Stimulated activated effector memory CD8-positive, alpha-beta T cell treated with anti-CD3 and anti-CD28 coated beads, Interleukin-12 subunit alpha, Interleukin-12 subunit beta, amount 100 ng/mL, for 72 hours (primary cell): Measurements from ENCODE around the gene ARHGAP42.
"Not testable (repeated sequence)": the region's sequence is repeated elsewhere in the genome, so short reads cannot be mapped to it uniquely, and the experiment has no call there.

Source experiments
- ATAC-seq: fragments of 150-1000 bp; cut with Tn5 transposase; 2 replicates; pipeline ENCODE4 v1.10.0; 2021
- DNase-seq, 2 donors: peaks; one replicate each; pipeline ENCODE4 v3.0.0; 2021 to 2022; ENCODE audit warnings: low spot score in 2 of 2
- H3K27ac Mint-ChIP-seq: one replicate; pipeline ENCODE4 v1.8.0; 2022; ENCODE audit warnings: mild to moderate bottlenecking, mixed read lengths
- H3K36me3 Mint-ChIP-seq: one replicate; pipeline ENCODE4 v1.8.0; 2022; ENCODE audit warnings: mild to moderate bottlenecking, mixed read lengths
- H3K4me1 Mint-ChIP-seq: one replicate; pipeline ENCODE4 v1.8.0; 2022; ENCODE audit warnings: mixed read lengths
- H3K4me3 Mint-ChIP-seq: one replicate; pipeline ENCODE4 v1.8.0; 2022; ENCODE audit warnings: mild to moderate bottlenecking, mixed read lengths
- H3K9me3 Mint-ChIP-seq: one replicate; pipeline ENCODE4 v1.8.0; 2022; ENCODE audit warnings: mixed read lengths

ARHGAP42 gene

GRCh38 chr11:100892886-100893285, 205.8 kb downstream of the ARHGAP42 start:
- H3K4me1 Mint-ChIP-seq: no peaks in the 10 kb centered on the region
- H3K27ac Mint-ChIP-seq: no peak overlapping the region
- H3K36me3 Mint-ChIP-seq: no peaks in the 10 kb centered on the region
- peaks cover 5% of the 10 kb centered on the region for H3K9me3 Mint-ChIP-seq
- DNase-seq: no peak
- H3K4me3 Mint-ChIP-seq: no peak overlapping the region
- no peak for ATAC-seq

- Mint-ChIP-seq H3K9me3 (peaks cover 20% of the 10 kb centered on the region), H3K4me1 (no peaks in the 10 kb centered on the region), H3K27ac (no peak overlapping the region), H3K36me3 (no peaks in the 10 kb centered on the region), H3K4me3 (no peak overlapping the region)
- no peak for ATAC-seq
- no peak for DNase-seq
Observed at GRCh38 chr11:100895449-100895848, 208.4 kb downstream of the ARHGAP42 start.

- peaks cover 25% of the 10 kb centered on the region for H3K9me3 Mint-ChIP-seq
- not testable (repeated sequence) for DNase-seq, H3K36me3 Mint-ChIP-seq, H3K4me1 Mint-ChIP-seq, ATAC-seq, H3K27ac Mint-ChIP-seq, H3K4me3 Mint-ChIP-seq
Observed at GRCh38 chr11:100895976-100896375, 208.9 kb downstream of the ARHGAP42 start.

GRCh38 chr11:100901471-100901870, 214.4 kb downstream of the ARHGAP42 start:
- DNase-seq, H3K36me3 Mint-ChIP-seq, H3K4me1 Mint-ChIP-seq, H3K27ac Mint-ChIP-seq, H3K4me3 Mint-ChIP-seq, ATAC-seq: not testable (repeated sequence)
- peaks cover 24% of the 10 kb centered on the region for H3K9me3 Mint-ChIP-seq

GRCh38 chr11:100902454-100903141, 215.5 kb downstream of the ARHGAP42 start:
- Mint-ChIP-seq H3K4me1 (no peaks in the 10 kb centered on the region), H3K36me3 (no peaks in the 10 kb centered on the region), H3K9me3 (peaks cover 30% of the 10 kb centered on the region), H3K27ac (no peak overlapping the region), H3K4me3 (no peak overlapping the region)
- DNase-seq (no peak), ATAC-seq (no peak)

- H3K4me1 Mint-ChIP-seq: no peaks in the 10 kb centered on the region
- no peak for DNase-seq
- H3K9me3 Mint-ChIP-seq: peaks cover 28% of the 10 kb centered on the region
- ATAC-seq: no peak
- no peaks in the 10 kb centered on the region for H3K36me3 Mint-ChIP-seq
- H3K4me3 Mint-ChIP-seq: no peak overlapping the region
- H3K27ac Mint-ChIP-seq: no peak overlapping the region
Observed at GRCh38 chr11:100903284-100903683, 216.2 kb downstream of the ARHGAP42 start.

GRCh38 chr11:100905684-100906083, 218.6 kb downstream of the ARHGAP42 start:
- Mint-ChIP-seq H3K4me3 (no peak overlapping the region), H3K36me3 (no peaks in the 10 kb centered on the region), H3K4me1 (no peaks in the 10 kb centered on the region), H3K27ac (no peak overlapping the region), H3K9me3 (peaks cover 12% of the 10 kb centered on the region)
- no peak for ATAC-seq
- no peak for DNase-seq

- DNase-seq (no peak), ATAC-seq (no peak)
- no peaks in the 10 kb centered on the region for H3K4me1 Mint-ChIP-seq
- H3K4me3 Mint-ChIP-seq: no peak overlapping the region
- peaks cover 11% of the 10 kb centered on the region for H3K9me3 Mint-ChIP-seq
- H3K36me3 Mint-ChIP-seq: no peaks in the 10 kb centered on the region
- H3K27ac Mint-ChIP-seq: no peak overlapping the region
Observed at GRCh38 chr11:100908746-100909145, 221.7 kb downstream of the ARHGAP42 start.

GRCh38 chr11:100910808-100911207, 223.7 kb downstream of the ARHGAP42 start:
- H3K4me1 Mint-ChIP-seq: no peaks in the 10 kb centered on the region
- no peaks in the 10 kb centered on the region for H3K36me3 Mint-ChIP-seq
- ATAC-seq: no peak
- no peak overlapping the region for H3K27ac Mint-ChIP-seq
- DNase-seq: no peak
- peaks cover 15% of the 10 kb centered on the region for H3K9me3 Mint-ChIP-seq
- no peak overlapping the region for H3K4me3 Mint-ChIP-seq

- no peak for DNase-seq
- Mint-ChIP-seq H3K36me3 (no peaks in the 10 kb centered on the region), H3K9me3 (peaks cover 11% of the 10 kb centered on the region), H3K4me3 (no peak overlapping the region), H3K4me1 (no peaks in the 10 kb centered on the region), H3K27ac (no peak overlapping the region)
- no peak for ATAC-seq
Observed at GRCh38 chr11:100914415-100915110, 227.5 kb downstream of the ARHGAP42 start.

- no peak for DNase-seq
- no peak for ATAC-seq
- no peaks in the 10 kb centered on the region for H3K36me3 Mint-ChIP-seq
- no peak overlapping the region for H3K27ac Mint-ChIP-seq
- no peak overlapping the region for H3K4me3 Mint-ChIP-seq
- peaks cover 12% of the 10 kb centered on the region for H3K9me3 Mint-ChIP-seq
- no peaks in the 10 kb centered on the region for H3K4me1 Mint-ChIP-seq
Observed at GRCh38 chr11:100918551-100919500, 231.7 kb downstream of the ARHGAP42 start.

GRCh38 chr11:100920593-100920992, 233.5 kb downstream of the ARHGAP42 start:
- no peak overlapping the region for H3K4me3 Mint-ChIP-seq
- no peaks in the 10 kb centered on the region for H3K36me3 Mint-ChIP-seq
- ATAC-seq: no peak
- H3K4me1 Mint-ChIP-seq: no peaks in the 10 kb centered on the region
- DNase-seq: no peak
- H3K27ac Mint-ChIP-seq: no peak overlapping the region
- H3K9me3 Mint-ChIP-seq: peaks cover 8% of the 10 kb centered on the region

- Mint-ChIP-seq H3K4me3 (no peak overlapping the region), H3K4me1 (no peaks in the 10 kb centered on the region), H3K36me3 (no peaks in the 10 kb centered on the region), H3K9me3 (peaks cover 8% of the 10 kb centered on the region), H3K27ac (no peak overlapping the region)
- ATAC-seq (no peak), DNase-seq (no peak)
Observed at GRCh38 chr11:100922121-100922520, 235.0 kb downstream of the ARHGAP42 start.

GRCh38 chr11:100923555-100923954, 236.5 kb downstream of the ARHGAP42 start:
- no peak for ATAC-seq
- H3K36me3 Mint-ChIP-seq: no peaks in the 10 kb centered on the region
- no peak overlapping the region for H3K27ac Mint-ChIP-seq
- H3K4me3 Mint-ChIP-seq: no peak overlapping the region
- peaks cover 5% of the 10 kb centered on the region for H3K9me3 Mint-ChIP-seq
- DNase-seq: no peak
- H3K4me1 Mint-ChIP-seq: no peaks in the 10 kb centered on the region

- Mint-ChIP-seq H3K4me1 (no peaks in the 10 kb centered on the region), H3K4me3 (no peak overlapping the region), H3K27ac (no peak overlapping the region), H3K9me3 (peaks cover 3% of the 10 kb centered on the region), H3K36me3 (no peaks in the 10 kb centered on the region)
- no peak for DNase-seq
- no peak for ATAC-seq
Observed at GRCh38 chr11:100925935-100926334, 238.8 kb downstream of the ARHGAP42 start.
